ENCODE data around the gene GAS2L1.

Gene GAS2L1

DNA sequence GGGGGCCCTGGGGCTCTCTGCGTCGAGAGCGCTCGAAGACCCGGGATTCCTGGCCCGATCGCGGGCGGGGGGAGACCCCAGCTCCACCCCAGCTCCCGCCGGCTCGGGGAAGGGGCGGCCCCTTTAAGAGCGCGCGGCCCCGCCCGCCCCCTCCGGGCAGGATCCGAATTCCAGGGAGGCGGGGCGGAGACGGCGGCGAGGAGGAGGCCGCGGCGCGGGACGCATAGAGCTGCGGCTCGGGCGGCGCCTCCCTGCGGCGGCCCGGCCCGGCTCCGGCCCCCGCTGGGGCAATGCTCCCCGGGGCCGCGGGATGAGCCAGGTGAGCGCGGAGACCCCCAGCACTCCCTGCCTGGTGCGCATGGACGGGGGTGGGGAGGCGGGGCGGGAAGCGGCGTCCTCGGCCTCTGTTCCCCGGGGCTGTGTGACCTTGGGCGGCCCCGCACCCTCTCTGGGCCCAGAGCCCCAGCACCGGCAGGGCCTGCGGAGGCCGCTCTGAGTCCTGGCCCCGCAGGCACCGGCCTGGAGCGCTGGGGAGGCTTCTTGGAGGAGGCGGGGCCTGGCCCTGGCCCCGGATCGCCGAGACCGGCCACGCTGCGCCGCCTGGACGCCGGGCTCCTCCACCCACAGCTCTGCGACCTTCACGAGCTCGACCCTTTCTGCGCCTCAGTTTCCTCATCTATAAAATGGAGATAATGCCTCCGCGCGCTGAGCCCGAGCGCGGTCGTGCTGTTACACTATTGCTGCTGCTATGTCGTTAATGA is 565 bp downstream of the GAS2L1 start:
- CTCF ChIA-PET = interaction anchor here (1.1 to 2.5 kb wide), 4 partner anchors 10 to 20 kb away, joined by 3 to 5 read pairs (median 4); no protein-coding TSS in a partner anchor
- TF ChIP-seq, protein P1, sequence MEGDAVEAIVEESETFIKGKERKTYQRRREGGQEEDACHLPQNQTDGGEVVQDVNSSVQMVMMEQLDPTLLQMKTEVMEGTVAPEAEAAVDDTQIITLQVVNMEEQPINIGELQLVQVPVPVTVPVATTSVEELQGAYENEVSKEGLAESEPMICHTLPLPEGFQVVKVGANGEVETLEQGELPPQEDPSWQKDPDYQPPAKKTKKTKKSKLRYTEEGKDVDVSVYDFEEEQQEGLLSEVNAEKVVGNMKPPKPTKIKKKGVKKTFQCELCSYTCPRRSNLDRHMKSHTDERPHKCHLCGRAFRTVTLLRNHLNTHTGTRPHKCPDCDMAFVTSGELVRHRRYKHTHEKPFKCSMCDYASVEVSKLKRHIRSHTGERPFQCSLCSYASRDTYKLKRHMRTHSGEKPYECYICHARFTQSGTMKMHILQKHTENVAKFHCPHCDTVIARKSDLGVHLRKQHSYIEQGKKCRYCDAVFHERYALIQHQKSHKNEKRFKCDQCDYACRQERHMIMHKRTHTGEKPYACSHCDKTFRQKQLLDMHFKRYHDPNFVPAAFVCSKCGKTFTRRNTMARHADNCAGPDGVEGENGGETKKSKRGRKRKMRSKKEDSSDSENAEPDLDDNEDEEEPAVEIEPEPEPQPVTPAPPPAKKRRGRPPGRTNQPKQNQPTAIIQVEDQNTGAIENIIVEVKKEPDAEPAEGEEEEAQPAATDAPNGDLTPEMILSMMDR (IDR thresholded peaks at IDR 0.05; ENCODE audit: control extremely low read depth, extremely low read depth, low read depth, missing control alignments) = no peak
- peak; percentile 41 for DNase-seq (ENCODE audit: extremely low spot score)
- POLR2A ChIA-PET = no interaction called here

DNA sequence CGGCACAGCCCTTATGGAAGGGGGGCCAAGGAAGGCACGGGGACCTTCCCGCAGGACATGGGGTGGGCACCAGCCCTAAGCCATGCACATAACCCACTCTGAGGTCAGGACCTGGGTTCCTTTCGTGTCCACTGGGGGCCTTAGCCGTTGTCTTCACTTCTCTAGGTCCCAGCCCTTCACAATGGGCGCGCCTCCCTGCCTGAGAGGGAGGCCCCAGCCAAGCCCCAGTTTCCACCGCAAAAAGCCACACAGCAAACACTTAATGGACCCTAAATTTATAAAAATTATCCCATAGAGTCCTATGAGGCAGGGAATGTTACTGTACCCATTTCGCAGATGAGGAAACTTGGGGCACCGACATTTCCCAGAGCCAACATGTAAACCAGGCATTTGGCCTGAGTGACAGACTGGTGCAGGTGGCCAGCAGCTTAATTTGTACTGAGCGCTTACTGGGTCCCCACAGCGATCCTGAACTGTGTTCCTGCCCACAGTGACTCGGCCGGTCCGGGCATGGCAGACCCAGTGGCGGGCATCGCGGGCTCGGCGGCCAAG is 1.2 kb downstream of the GAS2L1 start:
- POLR2A ChIA-PET = no interaction called here
- peak; percentile 27 for DNase-seq (ENCODE audit: extremely low spot score)
- CTCF ChIA-PET = interaction anchor here (0.7 to 2.5 kb wide), 2 partner anchors 17 to 21 kb away, joined by 3 to 5 read pairs; no protein-coding TSS in a partner anchor
- TF ChIP-seq, protein P1 (IDR thresholded peaks at IDR 0.05; ENCODE audit: control extremely low read depth, extremely low read depth, low read depth, missing control alignments) = no peak

DNA sequence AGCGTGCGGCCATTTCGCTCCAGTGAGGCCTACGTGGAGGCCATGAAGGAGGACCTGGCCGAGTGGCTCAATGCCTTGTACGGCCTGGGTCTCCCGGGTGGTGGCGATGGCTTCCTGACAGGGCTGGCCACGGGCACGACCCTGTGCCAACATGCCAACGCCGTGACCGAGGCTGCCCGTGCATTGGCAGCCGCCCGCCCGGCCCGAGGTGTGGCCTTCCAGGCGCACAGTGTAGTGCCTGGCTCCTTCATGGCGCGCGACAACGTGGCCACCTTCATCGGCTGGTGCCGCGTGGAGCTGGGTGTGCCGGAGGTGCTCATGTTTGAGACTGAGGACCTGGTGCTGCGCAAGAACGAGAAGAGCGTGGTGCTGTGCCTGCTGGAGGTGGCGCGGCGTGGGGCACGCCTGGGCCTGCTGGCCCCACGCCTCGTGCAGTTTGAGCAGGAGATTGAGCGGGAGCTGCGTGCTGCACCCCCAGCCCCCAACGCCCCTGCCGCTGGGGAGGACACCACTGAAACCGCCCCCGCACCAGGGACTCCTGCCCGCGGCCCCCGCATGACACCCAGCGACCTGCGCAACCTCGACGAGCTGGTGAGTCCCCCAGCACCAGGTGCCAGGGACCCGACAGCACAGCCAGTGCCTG is 1.8 kb downstream of the GAS2L1 start:
- TF ChIP-seq, protein P1 (IDR thresholded peaks at IDR 0.05; ENCODE audit: control extremely low read depth, extremely low read depth, low read depth, missing control alignments) = no peak
- no peak for DNase-seq (ENCODE audit: extremely low spot score)
- POLR2A ChIA-PET = no interaction called here
- CTCF ChIA-PET = interaction anchor here (0.7 kb wide), 1 partner anchor 21 kb away, joined by 3 read pairs; no protein-coding TSS in a partner anchor

DNA sequence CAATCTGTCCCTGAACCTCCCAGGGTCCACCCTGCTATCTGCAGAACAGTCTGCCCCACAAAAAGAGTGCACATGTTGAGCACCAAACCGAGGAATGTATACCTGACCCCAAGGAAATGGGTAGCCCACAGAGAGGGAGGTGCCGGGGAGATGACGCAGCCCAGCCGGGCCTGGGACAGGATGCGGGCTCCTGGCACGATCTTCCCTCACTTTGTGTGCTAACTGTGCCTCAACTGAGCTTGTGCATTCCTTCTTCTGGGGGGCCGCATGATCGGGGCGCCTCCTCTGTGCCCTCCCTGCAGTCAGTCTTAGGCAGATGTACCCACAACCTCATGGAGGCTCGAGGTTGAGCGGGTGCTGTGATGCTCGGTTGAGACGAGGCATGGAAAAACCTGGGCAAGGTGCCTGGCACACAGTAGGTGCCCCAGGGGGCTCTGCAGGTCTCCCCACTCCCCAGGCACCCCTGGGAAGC is 2.4 kb downstream of the GAS2L1 start:
- POLR2A ChIA-PET = no interaction called here
- CTCF ChIA-PET = no interaction called here
- peak; percentile 31 for DNase-seq (ENCODE audit: extremely low spot score)
- TF ChIP-seq, protein P1 (IDR thresholded peaks at IDR 0.05; ENCODE audit: control extremely low read depth, extremely low read depth, low read depth, missing control alignments) = no peak

DNA sequence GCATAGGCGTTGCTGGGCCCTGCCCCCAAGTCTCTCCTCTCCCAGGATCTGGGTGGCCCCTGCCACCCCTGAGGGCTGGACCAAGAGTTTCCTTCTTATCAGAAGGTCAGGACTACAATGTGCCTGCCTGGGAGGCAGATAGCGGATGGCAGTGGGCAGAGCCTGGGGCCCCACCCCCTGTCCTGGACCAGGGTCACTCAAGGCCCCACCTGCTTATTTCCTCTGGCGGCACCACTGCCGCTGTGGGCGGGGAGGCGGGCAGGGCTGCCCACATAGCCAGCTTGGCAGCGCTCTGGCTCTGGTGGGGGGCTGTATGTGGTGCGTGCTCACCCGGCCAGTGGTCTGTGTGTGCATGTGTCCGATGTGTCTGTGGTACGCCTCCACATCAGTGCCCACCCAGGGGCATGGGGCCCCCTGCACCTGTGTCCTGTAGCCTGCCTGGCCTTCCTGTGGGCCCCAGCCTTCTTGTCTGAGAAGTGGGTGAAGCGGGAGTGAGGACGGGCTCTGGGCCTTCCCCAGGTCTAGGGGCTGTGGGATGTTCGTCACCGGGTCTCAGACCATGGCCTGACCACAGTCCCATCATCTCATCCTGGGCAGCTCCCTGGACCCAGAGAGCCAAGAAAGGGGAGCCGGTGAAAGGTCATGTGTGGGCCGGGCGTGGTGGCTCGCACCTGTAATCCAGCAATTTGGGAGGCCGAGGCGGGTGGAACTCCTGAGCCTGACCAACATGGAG is 3.0 kb downstream of the GAS2L1 start:
- POLR2A ChIA-PET = no interaction called here
- CTCF ChIA-PET = no interaction called here
- TF ChIP-seq, protein P1 (IDR thresholded peaks at IDR 0.05; ENCODE audit: control extremely low read depth, extremely low read depth, low read depth, missing control alignments) = no peak
- peak; percentile 26 for DNase-seq (ENCODE audit: extremely low spot score)
